Measurements from ENCODE around the gene JPH2.
A peak's percentile ranks its signal among the peaks of the same experiment; 100 is the strongest.
"Not testable (repeated sequence)": the region's sequence is repeated elsewhere in the genome, so short reads cannot be mapped to it uniquely, and the experiment has no call there.

The JPH2 gene

GRCh38 chr20:44187054-44187771, at the start of gene JPH2:
JPH2 (minus strand) TSS chr20:44187188; CDS start chr20:44186705, 483 bp downstream.
- DNase-seq (ENCODE audit: low read depth in 2 of 2, low spot score in 1 of 2) = no peak

DNA sequence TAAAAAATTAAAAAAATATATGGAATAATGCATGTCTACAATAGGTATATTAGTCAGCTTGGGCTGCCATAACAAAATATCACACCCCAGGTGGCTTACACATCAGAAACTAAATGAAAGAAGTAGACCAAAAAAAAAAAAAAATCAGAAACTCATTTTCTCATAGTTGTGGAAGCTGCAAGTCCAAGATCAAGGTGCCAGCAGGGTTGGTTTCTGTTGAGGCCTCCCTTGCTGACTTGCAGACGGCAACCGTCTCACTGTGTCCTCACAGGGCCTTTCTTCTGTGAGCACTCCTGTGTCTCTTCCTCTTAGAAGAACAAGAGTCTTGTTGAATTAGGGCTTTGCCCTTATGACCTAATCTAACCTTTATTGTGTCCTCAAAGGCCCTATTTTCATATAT, 48.7 kb upstream of the JPH2 start:
- DNase-seq (ENCODE audit: low read depth in 2 of 2, low spot score in 1 of 2) = no peak

- no peak for DNase-seq (ENCODE audit: low read depth in 2 of 2, low spot score in 1 of 2)
Observed at GRCh38 chr20:44234566-44235317, 47.8 kb upstream of the JPH2 start.

DNA sequence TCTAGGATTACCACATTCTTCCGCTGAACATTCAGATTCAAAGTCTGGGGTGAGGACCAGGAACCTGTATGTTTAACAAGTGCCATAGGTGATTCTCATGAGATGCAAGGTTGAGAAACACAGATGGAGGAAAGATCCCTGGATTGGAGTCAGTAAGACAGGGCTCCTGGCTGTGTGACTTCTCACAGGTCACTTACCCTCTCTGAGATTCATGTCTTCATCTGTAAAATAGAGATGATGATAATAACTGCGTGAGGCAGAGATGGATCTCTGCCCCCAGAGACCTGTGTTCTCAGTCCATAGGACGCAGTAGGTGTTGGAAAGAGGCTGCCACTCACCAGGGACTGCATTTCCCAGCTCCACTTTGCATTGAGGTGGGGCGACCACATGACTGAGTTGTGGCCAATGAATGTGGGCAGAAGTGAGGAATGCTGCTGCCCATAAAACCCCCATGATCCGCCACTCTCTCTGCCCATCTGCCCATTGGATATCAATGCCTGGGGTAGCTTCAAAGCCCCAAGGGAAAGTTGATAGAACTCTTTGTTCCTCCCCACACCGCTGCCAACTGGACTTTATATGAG, 46.5 kb upstream of the JPH2 start:
- no peak for DNase-seq (ENCODE audit: low read depth in 2 of 2, low spot score in 1 of 2)

- not testable (repeated sequence) for DNase-seq (ENCODE audit: low read depth in 2 of 2, low spot score in 1 of 2)
Observed at GRCh38 chr20:44232469-44232856, 45.5 kb upstream of the JPH2 start.

DNA sequence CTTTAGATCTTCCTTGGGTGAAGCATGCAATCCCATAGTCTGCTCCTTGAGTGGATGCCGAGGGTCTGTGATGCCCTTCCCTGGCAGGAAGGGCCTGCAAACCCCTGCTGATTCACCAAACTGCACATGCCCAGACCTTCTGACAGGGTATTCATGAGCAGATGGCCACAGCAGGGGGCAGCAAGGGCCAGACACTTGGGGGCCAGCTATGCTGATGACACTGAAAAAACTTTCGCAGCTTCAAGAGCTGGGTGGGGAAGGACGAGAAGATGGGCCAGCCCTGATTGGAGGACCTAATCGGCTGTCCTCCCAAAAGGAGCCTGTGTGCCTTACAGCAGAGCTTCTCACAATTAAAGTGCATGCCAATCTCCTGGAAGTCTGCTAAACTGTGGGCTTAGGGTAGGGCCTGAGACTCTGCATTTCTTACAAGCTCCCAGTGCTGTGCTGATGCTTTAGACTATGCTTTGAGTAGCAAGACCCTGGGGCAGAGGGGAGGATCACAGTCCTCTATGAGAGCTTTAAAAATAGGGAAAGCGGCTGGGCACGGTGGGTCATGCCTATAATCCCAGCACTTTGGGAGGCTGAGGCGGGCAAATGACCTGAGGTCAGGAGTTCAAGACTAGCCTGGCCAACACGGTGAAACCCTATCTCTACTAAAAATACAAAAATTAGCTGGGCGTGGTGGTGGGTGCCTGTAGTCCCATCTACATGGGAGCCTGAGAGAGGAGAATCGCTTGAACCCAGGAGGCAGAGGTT, 44.9 kb upstream of the JPH2 start:
- no peak for DNase-seq (ENCODE audit: low read depth in 2 of 2, low spot score in 1 of 2)

DNA sequence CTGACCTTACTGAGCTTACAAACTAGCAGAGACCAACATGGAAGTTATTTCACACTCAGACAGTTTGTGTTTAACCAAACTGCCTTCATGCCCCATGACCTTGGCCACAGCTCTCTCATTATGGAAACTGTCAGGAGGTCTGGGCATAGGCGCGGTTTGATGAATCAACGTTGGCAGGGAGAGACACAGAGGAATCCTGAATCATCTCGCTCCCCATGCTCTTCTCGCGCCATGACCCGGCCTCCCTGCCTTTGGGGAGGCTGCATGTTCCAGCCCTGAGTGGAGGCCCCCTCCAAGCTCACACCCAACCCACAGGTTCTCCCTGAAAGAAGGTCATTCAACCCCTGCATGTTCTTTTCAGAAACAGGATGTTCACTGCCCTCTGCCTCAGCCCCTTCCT, 44.2 kb upstream of the JPH2 start:
- DNase-seq (ENCODE audit: low read depth in 2 of 2, low spot score in 1 of 2) = no peak

- DNase-seq (ENCODE audit: low read depth in 2 of 2, low spot score in 1 of 2) = no peak
Observed at GRCh38 chr20:44228465-44229258, 41.7 kb upstream of the JPH2 start.

DNA sequence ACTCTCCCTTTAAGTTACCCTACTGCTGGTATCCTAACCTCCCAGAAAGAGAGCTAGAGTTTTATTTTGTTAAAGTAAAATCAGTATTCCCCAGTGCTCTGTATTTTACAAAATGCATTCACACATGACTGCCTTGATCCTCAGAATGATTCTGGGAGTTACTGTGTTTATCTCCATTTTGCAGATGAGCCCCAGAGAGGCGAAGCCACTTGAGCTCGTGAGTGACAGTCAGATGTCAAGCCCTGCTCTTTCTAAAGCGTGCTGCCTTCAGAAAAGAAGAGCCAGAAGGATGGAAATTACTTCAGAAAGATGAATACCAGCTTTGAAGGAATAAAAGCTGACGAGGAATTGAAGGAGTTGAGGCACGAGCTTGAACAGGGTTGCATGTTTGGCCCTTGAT, 37.6 kb upstream of the JPH2 start:
- no peak for DNase-seq (ENCODE audit: low read depth in 2 of 2, low spot score in 1 of 2)

DNA sequence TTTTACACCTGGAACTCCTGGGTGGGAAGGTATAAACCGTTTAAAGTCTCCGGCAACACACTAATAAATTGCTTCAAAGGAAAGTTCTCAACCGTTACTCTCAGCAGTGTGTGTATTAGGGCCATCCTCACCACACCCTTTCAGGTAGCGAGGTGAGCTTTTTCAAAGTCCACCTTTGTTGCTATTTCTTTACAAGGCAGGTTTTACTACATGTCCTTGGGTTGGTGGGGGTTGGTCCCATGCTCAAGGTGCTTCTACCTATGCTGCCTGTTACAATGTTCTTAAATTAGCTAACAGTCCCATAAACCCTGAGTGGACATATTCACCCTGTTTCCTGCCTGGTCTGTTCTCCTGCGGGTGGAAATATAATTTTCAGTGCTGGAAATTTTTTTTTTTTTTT, 36.7 kb upstream of the JPH2 start:
- no peak for DNase-seq (ENCODE audit: low read depth in 2 of 2, low spot score in 1 of 2)

DNA sequence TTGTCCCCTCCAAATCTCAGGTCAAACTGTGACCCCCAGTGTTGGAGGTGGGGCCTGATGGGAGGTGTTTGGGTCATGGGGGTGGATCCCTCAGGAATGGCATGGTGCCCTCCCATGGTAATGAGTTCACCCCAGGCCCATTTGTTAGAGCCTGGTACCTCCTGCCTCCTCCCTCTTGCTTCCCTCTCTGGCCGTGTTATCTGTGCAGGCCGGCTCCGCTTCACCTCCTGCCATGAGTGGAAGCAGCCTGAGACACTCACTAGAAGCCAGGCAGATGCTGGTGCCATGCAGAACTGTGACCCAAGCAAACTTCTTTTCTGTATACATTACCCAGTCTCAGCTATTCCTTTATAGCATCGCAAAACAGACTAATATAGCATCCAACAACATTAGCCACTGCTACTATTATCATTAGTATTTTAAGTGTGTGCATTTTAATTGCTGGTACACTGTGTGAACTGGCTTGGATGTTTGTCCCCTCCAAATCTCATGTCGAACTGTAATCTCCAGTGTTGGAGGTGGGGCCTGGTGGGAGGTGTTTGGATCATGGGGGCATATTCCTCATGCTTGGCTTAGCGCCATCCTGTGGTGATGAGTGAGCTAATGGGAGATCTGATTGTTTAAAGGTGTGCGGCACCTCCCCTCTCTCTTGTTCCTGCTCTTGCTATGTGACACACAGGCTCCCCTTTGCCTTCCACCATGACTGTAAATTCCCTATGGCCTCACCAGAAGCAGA, 35.8 kb upstream of the JPH2 start:
- no peak for DNase-seq (ENCODE audit: low read depth in 2 of 2, low spot score in 1 of 2)

DNA sequence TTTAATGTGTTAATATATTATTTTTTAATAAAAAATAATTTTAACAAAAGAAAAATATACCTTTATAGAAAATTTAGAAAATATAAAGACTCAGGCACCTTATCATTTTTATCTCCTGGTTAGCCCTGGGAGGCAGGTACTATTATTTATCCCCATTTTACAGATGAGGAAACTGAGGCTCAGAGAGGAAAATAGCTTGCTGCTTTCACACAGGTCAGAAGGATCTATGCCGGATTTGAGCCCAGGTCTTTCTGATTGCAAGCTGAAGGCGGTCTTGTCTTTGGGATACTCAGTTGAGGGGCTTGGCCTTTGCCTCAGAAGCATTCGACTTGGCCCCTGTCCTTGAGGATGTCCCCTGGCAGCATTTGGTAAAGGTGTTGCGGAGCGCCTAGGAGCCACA, 35.0 kb upstream of the JPH2 start:
- DNase-seq (ENCODE audit: low read depth in 2 of 2, low spot score in 1 of 2) = no peak

GRCh38 chr20:44221368-44221954, 34.5 kb upstream of the JPH2 start:
- no peak for DNase-seq (ENCODE audit: low read depth in 2 of 2, low spot score in 1 of 2)

- no peak for DNase-seq (ENCODE audit: low read depth in 2 of 2, low spot score in 1 of 2)
Observed at GRCh38 chr20:44219791-44220190, 32.8 kb upstream of the JPH2 start.

DNA sequence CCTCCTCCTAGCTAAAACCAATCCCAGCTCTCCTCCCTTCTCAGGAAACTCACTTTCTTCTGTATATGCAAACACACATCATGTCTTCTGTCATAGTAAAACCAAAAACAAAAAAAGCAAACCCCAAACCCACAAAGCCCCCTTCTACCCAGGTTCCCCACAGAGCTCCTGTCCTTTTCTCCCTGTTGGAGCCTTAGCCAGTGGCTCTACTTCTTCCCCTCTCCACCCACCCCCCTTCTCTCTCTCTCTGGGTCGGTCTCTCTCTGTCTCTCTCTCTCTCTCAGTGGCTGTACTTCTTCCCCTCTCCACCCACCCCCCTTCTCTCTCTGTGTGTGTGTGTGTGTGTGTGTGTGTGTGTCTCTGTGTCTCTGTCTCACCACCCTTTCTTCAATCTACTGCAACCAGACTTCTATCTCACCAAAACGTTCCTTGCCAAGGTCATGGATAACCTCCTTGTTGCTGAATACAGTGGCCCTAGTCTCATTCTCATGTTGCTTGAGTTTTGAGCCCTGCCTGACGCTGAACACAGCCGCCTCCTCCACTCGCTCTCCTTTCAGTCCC, 32.3 kb upstream of the JPH2 start:
- no peak for DNase-seq (ENCODE audit: low read depth in 2 of 2, low spot score in 1 of 2)

- no peak for DNase-seq (ENCODE audit: low read depth in 2 of 2, low spot score in 1 of 2)
Observed at GRCh38 chr20:44218446-44218845, 31.5 kb upstream of the JPH2 start.

GRCh38 chr20:44217342-44218092, 30.5 kb upstream of the JPH2 start:
- DNase-seq (ENCODE audit: low read depth in 2 of 2, low spot score in 1 of 2) = peak; percentile 19 to 24

- DNase-seq (ENCODE audit: low read depth in 2 of 2, low spot score in 1 of 2) = peak; percentile 34 to 54
Observed at GRCh38 chr20:44215125-44215524, 28.1 kb upstream of the JPH2 start.

DNA sequence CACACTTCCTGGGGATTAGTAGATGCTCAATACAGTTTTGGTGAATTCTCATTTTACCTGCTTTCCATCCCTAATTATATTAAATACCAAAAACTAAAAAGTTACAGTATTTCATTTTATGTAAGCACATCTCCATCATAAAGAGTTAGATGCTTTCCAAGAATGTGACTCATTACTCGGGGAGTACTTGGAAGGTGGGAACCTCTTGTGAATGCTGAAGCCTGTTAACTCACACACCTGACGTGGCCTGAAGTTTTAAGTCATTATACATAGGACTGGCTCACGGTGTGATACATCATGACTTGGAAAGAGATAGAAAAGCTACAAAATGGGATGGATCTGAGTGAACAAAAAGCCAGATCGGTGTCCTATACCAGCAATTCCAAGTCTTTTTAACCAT, 25.8 kb upstream of the JPH2 start:
- DNase-seq (ENCODE audit: low read depth in 2 of 2, low spot score in 1 of 2) = no peak
